Right ventricle myocardium inferior (tissue), 1 donor: Measurements from ENCODE around the gene DLX6. TPM values are rescaled to one million over a fixed set of nuclear protein-coding genes. Genes with fewer than 3 reads are reported as not detected.

Experiments
- ATAC-seq: fragments of 200-7000 bp; cut with Tn5 transposase; one replicate; pipeline ENCODE4 v1.9.1; 2020; ENCODE audit warnings: mild to moderate bottlenecking, moderate library complexity
- DNase-seq: peaks from one replicate; pipeline ENCODE4 v3.0.0; 2021; ENCODE audit errors: missing footprints
- intact Hi-C: fragments of 100-400 bp; cut with DNase I; formaldehyde crosslinking; loops from one replicate; pipeline ENCODE4 v1.11.0; 2022
- long read RNA-seq: library from polyadenylated mRNA; unstranded; transcript quantifications from one replicate; pipeline ENCODE4 v2.0.0, GENCODE V29; 2021
- total RNA-seq: library from RNA; stranded (reverse); fragmentation: NEBNext Ultra II Directional; extraction: Animal tissue kit (Norgen Biotek cat#: 25700); gene quantifications from one replicate; pipeline ENCODE4 v1.2.1, GENCODE V29; 2021
- donor health status: DM: no; HTN: yes; CAD: no; lungs with severe emphysema.

The DLX6 gene
- not detected for total RNA-seq
- long read RNA-seq, result 0 reads

DNA sequence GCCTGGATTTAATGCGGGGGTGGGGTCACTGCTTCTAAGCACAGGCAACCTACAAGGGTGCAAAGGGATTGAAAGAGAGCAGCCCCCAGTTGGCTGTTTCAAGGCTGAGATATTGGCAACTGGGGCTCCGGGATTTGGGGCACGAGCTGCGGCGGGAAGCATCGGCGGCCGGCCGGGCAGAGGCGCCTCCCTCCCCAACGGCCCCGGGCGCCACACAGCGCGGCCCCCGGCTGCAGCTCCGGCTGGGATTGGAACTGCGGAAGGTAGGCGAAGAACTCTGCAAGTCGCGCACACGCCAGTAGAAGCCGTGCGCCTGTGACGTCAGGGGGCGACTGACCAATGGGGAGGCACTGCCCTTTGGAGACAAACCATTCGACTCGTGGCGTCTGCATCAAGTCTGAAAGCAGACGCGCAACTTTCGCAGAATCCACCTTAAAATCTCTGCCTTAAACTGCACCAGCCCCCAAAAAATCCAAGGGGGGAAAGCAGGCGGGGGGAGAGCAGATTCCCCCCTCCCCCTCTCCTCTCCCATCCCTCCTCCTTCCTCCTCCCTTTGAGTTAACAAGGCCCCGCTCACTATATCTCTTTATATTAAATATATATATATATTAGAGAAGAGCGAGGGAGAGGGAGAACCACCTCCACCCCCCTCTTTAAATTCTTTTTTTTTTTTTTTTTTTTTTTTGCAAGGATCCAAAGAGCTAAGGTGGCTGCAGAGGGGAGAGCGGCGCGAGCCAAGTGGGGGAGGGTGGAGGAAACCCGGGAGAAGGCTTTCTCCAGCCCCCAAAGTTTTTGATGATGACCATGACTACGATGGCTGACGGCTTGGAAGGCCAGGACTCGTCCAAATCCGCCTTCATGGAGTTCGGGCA, at the start of gene DLX6:
TSS of gene DLX6 (plus strand) at position 371 of the 872 bp plus-strand sequence. CDS start at position 796, 425 bp downstream.
- no peak for DNase-seq
- no peak for ATAC-seq
- intact Hi-C loops, result no loop called here

DNA sequence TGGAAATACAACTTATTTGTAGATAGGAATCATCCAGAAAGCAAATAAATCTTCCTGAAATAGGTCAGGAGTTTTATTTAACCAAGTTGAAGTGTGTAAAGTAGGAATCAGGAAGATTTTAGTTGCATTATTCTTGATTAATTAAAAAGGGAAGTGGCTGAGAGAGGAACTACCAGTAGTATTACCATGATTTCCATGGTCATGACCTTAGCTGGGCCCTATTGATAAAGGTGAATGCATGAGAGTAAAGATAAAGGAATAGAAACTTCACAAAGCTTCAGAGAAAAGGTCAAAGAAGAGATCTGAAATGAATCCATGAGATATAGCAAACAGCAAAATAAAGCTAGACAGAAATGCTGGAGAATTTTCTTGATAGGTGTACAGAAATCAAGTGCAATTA, 46.2 kb upstream of the DLX6 start:
- DNase-seq (no peak), ATAC-seq (no peak)
- intact Hi-C loops, result no loop called here

DNA sequence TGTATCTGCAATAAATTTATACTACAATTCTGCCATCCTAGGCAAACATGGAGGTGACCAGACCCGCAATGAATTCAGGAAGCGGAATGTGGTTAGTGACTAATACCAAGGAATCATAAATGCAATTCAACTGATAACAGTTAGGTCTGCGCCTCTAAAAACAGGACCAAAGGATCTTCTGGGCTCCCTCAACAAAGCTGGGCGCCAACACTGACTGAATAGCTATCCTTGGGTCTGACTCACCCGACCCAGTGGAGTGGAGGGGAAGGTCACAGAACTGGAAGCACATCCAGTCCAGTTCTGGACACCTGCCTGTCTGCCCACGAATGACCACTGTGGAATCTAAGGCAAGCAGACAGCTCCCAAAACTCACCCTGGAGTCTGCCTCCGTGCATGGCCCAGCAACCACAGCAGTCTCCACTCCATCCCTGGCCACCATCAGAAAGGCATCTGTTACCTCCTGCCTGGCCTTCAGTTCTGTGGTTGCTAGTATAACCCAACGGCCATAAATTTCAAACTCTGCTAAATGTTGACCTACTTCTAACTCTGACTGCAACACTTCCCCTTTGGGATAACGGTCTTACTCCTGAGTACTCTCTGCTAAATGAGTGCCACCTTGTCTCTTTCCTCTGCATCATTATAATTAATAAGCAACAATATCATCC, 43.0 kb upstream of the DLX6 start:
- intact Hi-C loops, result no loop called here
- DNase-seq (no peak), ATAC-seq (no peak)

- DNase-seq (no peak), ATAC-seq (no peak)
- intact Hi-C loops, result no loop called here
These were observed 36.4 kb upstream of the DLX6 start for GRCh38 chr7:96968981-96969380.

DNA sequence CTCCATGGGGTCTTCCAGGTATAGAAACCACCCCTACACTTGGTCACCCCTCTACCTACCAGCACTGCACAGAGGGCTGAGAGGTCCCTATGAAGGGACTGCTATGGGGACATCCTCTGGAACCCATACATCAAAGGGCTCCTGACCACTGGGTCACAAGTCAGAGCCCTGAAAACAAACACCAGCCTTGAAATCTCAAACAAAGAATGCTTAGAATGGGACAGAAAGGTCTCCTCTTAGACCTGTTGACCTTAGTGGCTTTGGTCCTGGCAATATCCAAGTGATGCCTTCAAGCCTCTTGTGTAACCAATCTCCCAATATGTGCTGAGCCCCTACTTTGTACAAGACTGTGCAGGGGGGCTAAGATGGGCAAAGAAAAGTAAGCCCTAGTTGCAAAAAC, 34.6 kb upstream of the DLX6 start:
- ATAC-seq, result no peak

GRCh38 chr7:96973986-96974385, 31.4 kb upstream of the DLX6 start:
- ATAC-seq (no peak), DNase-seq (no peak)
- intact Hi-C loops, result no loop called here

More for the DNA sequence above, 34.6 kb upstream of the DLX6 start:
- intact Hi-C loops, result no loop called here
- no peak for DNase-seq

GRCh38 chr7:96976106-96976505, 29.2 kb upstream of the DLX6 start:
- ATAC-seq, result no peak
- no peak for DNase-seq
- intact Hi-C loops, result no loop called here

DNA sequence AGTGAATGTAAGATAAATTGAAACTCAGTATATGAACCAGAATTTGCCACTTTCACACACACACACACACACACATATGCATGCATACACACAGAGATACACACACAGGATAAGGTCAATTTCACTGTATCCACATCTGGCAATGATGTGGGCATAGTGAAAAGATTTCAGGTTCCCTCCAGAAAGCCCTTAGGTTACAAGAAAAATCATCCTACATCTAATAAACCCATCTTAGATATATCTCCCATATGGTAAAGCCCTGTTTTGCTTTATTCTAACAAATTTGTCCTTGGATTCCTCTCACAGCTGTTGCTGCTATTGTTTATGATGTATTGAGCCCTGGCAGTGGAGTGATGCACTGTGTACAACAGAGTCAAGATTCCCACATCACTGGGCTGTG, 27.9 kb upstream of the DLX6 start:
- intact Hi-C loops, result no loop called here
- DNase-seq (no peak), ATAC-seq (no peak)

GRCh38 chr7:96979551-96980276, 25.6 kb upstream of the DLX6 start:
- no peak for ATAC-seq
- no peak for DNase-seq
- intact Hi-C loops, result no loop called here

DNA sequence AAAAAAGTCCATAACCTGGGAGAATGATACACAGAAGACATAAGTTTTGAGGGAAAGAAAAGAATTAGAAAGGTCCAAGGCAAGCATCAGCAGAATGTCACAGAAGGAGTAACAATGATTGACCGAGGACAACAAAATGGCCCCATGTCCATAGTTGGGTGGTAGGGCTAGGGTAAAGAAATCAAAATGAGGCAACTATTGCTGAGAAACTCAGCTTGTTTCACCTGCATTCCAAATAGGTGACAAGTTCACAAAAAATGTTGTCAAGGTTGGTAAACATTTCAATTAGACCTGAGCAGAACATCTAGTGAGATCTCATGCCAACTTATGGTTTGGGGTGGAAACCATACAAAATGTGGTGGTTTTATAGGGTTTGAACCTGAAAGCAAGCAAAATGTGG, 22.8 kb upstream of the DLX6 start:
- intact Hi-C loops, result no loop called here
- ATAC-seq (no peak), DNase-seq (no peak)

DNA sequence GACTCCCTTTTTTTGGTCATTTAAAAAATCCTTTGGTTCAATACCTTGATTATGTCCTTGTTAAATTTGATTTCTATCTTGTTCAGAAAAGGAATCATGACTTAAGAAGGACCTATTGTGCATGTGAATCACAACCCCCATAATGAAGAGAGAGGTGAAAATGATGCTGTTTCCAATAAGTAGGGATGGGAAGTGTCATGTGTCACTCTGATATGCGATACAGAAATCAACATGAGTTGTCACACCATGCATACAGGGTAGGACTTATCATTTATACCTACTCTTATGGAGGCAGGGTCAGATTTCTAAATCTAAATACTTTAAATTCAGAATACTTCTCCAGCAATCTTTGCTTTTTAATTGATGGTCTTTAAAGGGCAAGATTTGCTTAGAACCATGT, 19.4 kb upstream of the DLX6 start:
- ATAC-seq, result no peak
- intact Hi-C loops, result no loop called here
- DNase-seq, result no peak

DNA sequence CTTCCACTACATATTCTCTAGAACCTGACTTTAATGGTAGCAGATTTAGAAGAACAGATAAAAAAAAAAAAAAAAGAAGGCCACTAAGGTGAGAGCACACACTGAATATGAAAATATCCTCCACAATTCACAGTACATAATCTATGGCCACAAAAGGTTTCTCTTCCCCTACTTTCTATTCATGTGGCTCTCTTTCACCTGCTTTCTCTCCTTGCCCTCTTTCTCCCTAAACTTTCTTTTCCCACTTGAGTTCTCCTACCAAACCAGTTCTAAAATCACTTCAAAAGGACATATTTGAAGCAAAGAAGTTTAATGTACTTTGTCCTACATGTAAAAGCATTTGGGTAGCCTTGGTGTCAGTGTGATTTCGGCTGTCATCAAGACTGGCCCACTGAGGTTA, 18.5 kb upstream of the DLX6 start:
- no peak for ATAC-seq
- DNase-seq, result no peak
- intact Hi-C loops, result no loop called here

DNA sequence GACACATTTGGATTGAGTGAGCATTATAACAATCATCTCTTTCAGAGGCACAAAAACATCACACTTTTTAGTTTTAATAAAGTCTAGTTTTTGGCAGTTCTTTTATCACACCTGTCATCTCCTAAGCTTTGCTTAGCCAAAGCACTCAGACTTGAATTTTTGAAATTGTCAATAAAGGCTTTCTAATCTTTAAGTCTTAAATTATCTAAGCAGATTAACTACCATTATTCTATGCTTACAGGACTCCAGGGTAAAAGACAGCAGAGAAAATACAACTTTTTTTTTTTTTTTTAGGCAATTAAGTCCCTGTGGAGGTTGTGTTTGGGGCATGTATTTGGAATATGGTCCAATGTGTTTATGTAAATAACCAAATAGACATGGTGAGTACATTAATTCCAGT, 17.6 kb upstream of the DLX6 start:
- ATAC-seq (no peak), DNase-seq (no peak)
- intact Hi-C loops, result no loop called here

DNA sequence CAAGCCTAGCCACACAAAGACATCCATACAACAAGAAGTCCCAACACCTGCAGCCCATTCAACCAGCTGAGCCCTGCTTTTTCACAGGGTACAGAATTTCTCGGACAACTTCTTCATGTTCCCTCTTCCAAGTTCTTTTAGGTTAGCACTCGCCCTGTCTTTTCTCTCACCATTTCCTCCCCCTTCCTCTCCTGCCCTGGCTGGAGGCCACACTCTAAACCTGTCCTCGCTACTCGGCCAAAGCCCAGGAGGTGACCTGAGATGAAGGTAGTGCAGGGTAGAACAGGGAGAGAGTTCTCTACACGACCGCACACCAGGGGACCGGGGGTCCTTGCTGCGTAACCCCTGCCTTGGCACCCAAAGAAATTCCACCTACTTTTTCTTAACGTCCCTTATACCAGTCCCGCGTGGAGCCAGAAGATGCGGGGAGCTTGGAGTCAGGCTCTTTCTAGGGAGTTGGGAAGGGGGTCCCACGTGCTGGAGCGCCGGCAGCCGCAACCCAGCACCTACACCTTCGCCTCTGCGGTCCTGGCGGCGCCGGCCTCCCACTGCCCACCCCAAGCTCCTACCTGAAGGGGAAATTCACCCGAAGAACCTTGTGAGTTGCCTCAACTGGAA, 16.0 kb upstream of the DLX6 start:
- ATAC-seq (no peak), DNase-seq (no peak)
- intact Hi-C loops, result no loop called here

DNA sequence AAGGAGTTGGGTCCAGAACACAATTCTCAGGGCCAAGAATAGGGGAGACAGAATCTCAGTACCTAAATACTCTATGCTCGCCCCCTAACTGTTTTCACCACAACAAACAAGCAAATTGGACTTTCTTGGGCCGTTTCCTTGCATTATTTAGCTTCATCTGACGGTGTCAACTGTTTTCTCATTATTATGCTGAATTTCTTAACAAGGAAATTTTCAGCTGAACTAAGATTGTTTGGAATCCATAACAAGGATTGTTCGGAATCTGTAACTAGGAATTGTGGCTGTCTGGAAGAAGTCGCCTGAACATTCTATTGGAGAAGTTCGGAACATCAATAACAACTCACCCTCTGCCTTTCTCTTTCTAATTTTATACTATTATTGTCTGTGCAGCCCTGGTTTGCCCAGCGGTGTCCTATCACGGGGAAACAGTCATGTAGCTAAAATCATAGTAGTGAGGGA, 15.5 kb upstream of the DLX6 start:
- ATAC-seq (no peak), DNase-seq (no peak)
- intact Hi-C loops, result no loop called here

GRCh38 chr7:96991546-96992191, 13.7 kb upstream of the DLX6 start:
- ATAC-seq (no peak), DNase-seq (no peak)
- intact Hi-C loops, result no loop called here

DNA sequence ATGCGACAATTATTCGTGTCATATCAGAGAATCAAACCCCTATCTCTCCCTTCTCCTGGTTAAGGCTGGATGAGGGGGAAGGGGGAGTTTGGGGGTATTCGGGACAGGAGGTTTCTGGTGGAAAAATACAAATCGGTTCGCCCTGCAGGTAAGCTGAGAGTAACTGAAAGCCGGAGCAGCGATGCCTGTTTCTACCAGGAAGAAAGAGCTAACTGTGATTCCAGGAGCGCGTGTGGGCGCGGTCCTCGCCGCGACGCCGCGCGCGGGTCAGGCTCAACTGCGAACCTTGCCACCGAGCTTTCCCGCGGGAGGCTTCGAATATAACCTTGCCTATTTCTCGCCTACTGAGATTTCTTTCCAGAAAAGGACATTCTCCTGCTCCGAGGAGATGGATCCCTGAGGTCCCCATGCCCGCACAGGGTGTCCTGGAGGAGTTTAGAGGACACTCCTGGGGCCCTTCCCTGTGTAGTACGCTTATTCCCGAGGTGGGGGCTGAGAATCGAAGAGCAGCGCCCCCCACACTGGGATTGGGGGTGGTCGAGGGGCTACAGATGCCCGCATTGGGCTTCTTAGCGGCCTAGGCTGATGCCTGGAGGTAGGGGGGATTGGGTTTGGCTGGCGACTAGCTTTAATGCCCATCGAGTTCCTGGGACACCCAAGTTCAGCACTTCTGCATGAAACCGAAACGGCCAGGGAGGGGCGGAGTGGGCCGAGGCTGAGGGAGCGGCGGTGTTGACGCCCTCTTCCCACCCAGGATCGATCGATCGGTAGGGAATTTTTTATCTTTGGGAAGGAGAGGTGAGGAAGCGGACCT, 13.0 kb upstream of the DLX6 start:
- intact Hi-C loops, result no loop called here
- ATAC-seq (no peak), DNase-seq (no peak)
